Right atrium auricular region (tissue), 2 donors: Measurements from ENCODE around the gene PNLIPRP2. TPM values are rescaled to one million over a fixed set of nuclear protein-coding genes. Genes with fewer than 3 reads are reported as not detected.

Experiments used
- DNase-seq: peaks from one replicate; pipeline ENCODE4 v3.0.0-alpha.2; 2019; ENCODE audit warnings: low spot score
- H3K27ac ChIP-seq, 2 donors: fragments of 200-600 bp; sonication (generic); 1 replicate in 1 of 2; 2 replicates in 1 of 2; pipeline ENCODE4 v1.5.1; 2016 to 2019
- H3K27me3 ChIP-seq, 2 donors: fragments of 200-600 bp; sonication (generic); one replicate each; pipeline versions ENCODE4 v1.5.1 to v1.6.0; 2017 to 2019
- H3K36me3 ChIP-seq: fragments of 200-600 bp; sonication (generic); one replicate; pipeline ENCODE4 v1.5.1; 2016
- H3K4me1 ChIP-seq, 2 donors: fragments of 200-600 bp; sonication (generic); one replicate each; pipeline versions ENCODE4 v1.5.1 to v1.6.0; 2017 to 2019
- H3K4me3 ChIP-seq, 2 donors: fragments of 200-600 bp; sonication (generic); 1 replicate in 1 of 2; 2 replicates in 1 of 2; pipeline ENCODE4 v1.5.1; 2017 to 2019; ENCODE audit warnings: mild to moderate bottlenecking in 1 of 2, moderate library complexity in 1 of 2
- H3K9me3 ChIP-seq, 2 donors: fragments of 200-600 bp; sonication (generic); one replicate each; pipeline ENCODE4 v1.5.1; 2019
- CTCF ChIP-seq, 2 donors: fragments of 200-600 bp; sonication (generic); IDR thresholded peaks; one replicate each; pipeline ENCODE4 v1.5.1; 2019; ENCODE audit warnings: antibody characterized with exemption in 2 of 2
- total RNA-seq, 2 donors: library from RNA; depleted of rRNA; stranded (reverse); fragments of >200 nt; gene quantifications; one replicate each; pipeline ENCODE4 v1.1.0, GENCODE V29; 2016

The PNLIPRP2 gene
- total RNA-seq, 2 donors from 2014 or later: not detected

- no peak for TF ChIP-seq CTCF (IDR thresholded peaks at IDR 0.05)
- Histone ChIP-seq H3K4me3 (no peak within 1 kb of the TSS), H3K27ac (no peak within 1 kb of the TSS), H3K9me3 (no peaks in the 10 kb centered on the region), H3K4me1 (no peaks in the 10 kb centered on the region), H3K36me3 (no peaks in the 10 kb centered on the region), H3K27me3 (no peaks in the 10 kb centered on the region)
- DNase-seq: no peak
These were observed 29.9 kb upstream of the PNLIPRP2 start, which contains the start of gene PNLIPRP1 for GRCh38 chr10:116590590-116591444. Gene PNLIPRP1, plus strand, starts transcription at chr10:116590959. Its CDS starts 171 bp downstream, at chr10:116591130.

- Histone ChIP-seq H3K36me3 (no peaks in the 10 kb centered on the region), H3K4me1 (no peaks in the 10 kb centered on the region), H3K27me3 (no peaks in the 10 kb centered on the region), H3K4me3 (no peak overlapping the region), H3K9me3 (no peaks in the 10 kb centered on the region), H3K27ac (no peak overlapping the region)
- TF ChIP-seq CTCF (IDR thresholded peaks at IDR 0.05): no peak
- no peak for DNase-seq
These were observed 27.5 kb upstream of the PNLIPRP2 start for GRCh38 chr10:116593139-116593740.

GRCh38 chr10:116594525-116595035 lies 26.2 kb upstream of the PNLIPRP2 start:
- no peaks in the 10 kb centered on the region for H3K36me3 ChIP-seq
- no peak overlapping the region for H3K27ac ChIP-seq
- H3K27me3 ChIP-seq: no peaks in the 10 kb centered on the region
- DNase-seq: no peak
- no peak for TF ChIP-seq CTCF (IDR thresholded peaks at IDR 0.05)
- H3K9me3 ChIP-seq: no peaks in the 10 kb centered on the region
- H3K4me1 ChIP-seq: no peaks in the 10 kb centered on the region
- no peak overlapping the region for H3K4me3 ChIP-seq

GRCh38 chr10:116596062-116596461 lies 24.7 kb upstream of the PNLIPRP2 start:
- no peaks in the 10 kb centered on the region for H3K27me3 ChIP-seq
- no peak overlapping the region for H3K4me3 ChIP-seq
- no peaks in the 10 kb centered on the region for H3K4me1 ChIP-seq
- TF ChIP-seq CTCF (IDR thresholded peaks at IDR 0.05): no peak
- no peak overlapping the region for H3K27ac ChIP-seq
- peak; percentile 40 for DNase-seq
- no peaks in the 10 kb centered on the region for H3K36me3 ChIP-seq
- H3K9me3 ChIP-seq: no peaks in the 10 kb centered on the region

GRCh38 chr10:116597543-116597942 lies 23.2 kb upstream of the PNLIPRP2 start:
- no peak for TF ChIP-seq CTCF (IDR thresholded peaks at IDR 0.05)
- no peaks in the 10 kb centered on the region for H3K4me1 ChIP-seq

More at GRCh38 chr10:116597543-116597942, 23.2 kb upstream of the PNLIPRP2 start:
- Histone ChIP-seq H3K4me3 (no peak overlapping the region), H3K27ac (no peak overlapping the region), H3K9me3 (no peaks in the 10 kb centered on the region), H3K36me3 (no peaks in the 10 kb centered on the region), H3K27me3 (no peaks in the 10 kb centered on the region)
- peak; percentile 34 for DNase-seq
